Epithelial cell of esophagus (primary cell): ENCODE results near the gene MGAT1.

ENCODE experiments used
- DNase-seq: peaks from one replicate; pipeline ENCODE4 v3.0.0; 2010; ENCODE audit warnings: low read depth
- H3K4me3 ChIP-seq: 2 replicates; pipeline ENCODE4 v1.5.1; 2011; ENCODE audit warnings: mild to moderate bottlenecking, low read length, control low read depth
- TF ChIP-seq, protein P1 (sequence below): IDR thresholded peaks from 2 replicates; pipeline ENCODE4 v1.5.1; 2011; ENCODE audit warnings: low read depth, mild to moderate bottlenecking, low read length, control low read depth, inconsistent platforms; ENCODE audit not compliant: insufficient read depth; ENCODE audit errors: missing control alignments

Gene MGAT1

DNA sequence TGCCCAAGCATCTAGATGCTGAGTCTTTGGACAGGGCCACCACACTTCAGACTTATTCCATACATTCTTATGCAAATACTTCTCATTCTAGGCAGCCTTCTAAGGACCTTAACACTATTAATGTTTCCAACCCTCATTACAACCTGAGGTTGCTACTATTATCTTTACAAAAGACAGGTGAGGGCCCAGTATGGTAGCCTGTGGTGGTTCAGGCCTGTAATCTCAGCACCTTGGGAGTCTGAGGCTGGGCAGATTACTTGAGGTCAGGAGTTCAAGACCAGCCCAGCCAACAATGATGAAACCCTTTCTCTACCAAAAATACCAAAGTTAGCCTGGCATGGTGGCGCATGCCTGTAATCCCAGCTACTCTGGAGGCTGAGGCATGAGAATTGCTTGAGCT, 42.3 kb upstream of the MGAT1 start:
- TF ChIP-seq, protein P1, sequence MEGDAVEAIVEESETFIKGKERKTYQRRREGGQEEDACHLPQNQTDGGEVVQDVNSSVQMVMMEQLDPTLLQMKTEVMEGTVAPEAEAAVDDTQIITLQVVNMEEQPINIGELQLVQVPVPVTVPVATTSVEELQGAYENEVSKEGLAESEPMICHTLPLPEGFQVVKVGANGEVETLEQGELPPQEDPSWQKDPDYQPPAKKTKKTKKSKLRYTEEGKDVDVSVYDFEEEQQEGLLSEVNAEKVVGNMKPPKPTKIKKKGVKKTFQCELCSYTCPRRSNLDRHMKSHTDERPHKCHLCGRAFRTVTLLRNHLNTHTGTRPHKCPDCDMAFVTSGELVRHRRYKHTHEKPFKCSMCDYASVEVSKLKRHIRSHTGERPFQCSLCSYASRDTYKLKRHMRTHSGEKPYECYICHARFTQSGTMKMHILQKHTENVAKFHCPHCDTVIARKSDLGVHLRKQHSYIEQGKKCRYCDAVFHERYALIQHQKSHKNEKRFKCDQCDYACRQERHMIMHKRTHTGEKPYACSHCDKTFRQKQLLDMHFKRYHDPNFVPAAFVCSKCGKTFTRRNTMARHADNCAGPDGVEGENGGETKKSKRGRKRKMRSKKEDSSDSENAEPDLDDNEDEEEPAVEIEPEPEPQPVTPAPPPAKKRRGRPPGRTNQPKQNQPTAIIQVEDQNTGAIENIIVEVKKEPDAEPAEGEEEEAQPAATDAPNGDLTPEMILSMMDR = no peak
- no peak for DNase-seq
- no peak overlapping the region for H3K4me3 ChIP-seq

DNA sequence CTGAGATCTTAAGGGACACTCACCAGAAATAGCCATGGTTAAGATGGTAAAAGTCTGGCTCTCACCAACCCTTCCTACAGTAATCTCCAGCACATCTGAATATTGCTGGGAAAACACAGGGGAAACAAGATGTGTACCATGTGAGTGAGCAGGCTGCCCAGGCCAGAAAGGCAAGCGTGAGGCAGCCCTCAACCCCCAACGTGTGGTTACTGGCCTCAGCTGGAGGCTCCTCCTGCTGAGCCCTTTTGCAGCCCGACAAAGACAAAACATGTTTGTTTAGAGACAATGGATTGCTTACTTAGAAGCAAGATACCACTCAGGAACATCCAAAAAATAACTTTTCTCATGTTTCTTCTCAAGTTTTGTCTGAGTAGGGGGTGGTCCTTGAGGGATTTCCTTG, 41.8 kb upstream of the MGAT1 start:
- no peak overlapping the region for H3K4me3 ChIP-seq
- DNase-seq = no peak
- TF ChIP-seq, protein P1 = no peak

DNA sequence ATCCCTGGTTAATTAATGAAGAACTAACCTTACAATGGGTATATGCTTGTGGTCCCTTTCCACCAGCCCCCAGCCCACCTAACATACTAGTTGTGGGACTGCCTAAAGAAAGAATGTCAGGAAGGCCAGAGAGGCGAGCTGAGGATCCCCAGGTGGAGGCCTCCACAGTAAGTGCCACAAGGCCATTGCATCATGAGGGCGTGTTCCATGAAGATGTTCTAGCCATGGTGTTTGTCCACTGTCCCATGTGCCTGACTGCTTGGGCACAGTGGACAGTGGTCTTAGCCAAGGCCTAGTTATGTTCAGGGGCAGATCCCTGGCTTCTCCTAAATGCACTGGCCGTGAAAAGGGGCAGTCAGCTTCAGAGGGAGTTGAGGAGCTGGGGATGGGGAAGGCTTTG, 37.3 kb upstream of the MGAT1 start:
- TF ChIP-seq, protein P1 = no peak
- H3K4me3 ChIP-seq = no peak overlapping the region
- no peak for DNase-seq

DNA sequence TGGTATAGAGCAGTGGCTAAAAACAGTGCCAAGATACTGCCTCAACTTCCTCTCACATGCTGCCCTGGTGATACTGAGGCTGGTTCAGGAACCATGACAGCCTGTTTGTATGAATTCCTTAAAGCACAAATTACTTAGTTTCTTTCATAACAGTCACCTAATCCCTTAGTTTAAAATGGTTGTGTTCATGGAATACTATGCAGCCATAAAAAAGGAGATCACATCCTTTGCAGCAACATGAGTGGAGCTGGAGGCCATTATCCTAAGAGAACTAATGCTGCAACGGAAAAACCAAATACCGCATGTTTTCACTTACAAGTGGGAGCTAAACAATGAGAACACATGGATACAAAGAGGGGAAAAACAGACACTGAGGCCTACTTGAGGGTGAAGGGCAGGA, 36.6 kb upstream of the MGAT1 start:
- TF ChIP-seq, protein P1 = no peak

DNA sequence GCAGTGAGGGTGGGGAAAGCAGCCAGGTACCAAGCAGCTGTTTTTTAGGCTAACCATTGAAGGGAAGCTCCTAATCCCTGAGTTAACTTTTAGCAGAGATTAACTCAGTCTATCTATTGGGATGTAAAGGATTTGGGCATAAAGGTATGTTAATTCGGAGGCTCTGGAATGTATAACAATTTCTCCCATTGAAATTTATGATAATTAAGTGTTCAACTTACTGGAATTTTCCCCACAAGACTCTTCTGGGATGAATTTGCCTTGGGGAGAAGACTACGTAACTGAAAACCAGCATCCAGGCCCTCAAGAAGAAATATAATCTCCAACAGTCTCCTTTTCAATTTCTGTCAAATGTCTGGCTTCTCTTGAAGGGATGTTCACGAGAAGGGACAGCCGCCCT, 34.9 kb upstream of the MGAT1 start:
- TF ChIP-seq, protein P1 = no peak
- no peak for DNase-seq

More for the DNA sequence above, 36.6 kb upstream of the MGAT1 start:
- DNase-seq = no peak
- H3K4me3 ChIP-seq = no peak overlapping the region

DNA sequence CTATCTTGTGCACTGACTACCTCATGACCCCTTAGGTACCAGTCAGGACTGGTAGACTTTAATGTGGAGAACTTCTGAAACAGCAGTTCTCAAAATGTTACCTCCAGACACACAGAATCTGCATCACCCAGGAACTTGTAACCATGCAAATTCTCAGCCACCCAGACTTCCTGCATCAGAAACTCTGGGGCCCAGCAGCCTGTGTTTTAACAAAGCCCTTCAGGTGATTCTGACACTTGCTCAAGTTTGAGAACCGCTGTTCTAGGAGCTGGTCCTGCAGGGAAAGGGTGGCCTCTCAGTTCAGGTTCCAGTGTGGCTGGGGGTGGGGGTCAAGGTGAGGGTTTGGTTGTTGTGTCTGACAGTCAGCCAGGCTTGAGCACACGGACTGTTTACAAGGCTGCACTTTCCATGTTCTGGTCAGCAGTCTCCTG, 30.0 kb upstream of the MGAT1 start:
- TF ChIP-seq, protein P1 = no peak
- no peak for DNase-seq
- H3K4me3 ChIP-seq = no peak overlapping the region

More for the DNA sequence above, 34.9 kb upstream of the MGAT1 start:
- no peak overlapping the region for H3K4me3 ChIP-seq
